GM23338 (cell line): Measurements from ENCODE around the gene RNF6. TPM values are rescaled to one million over a fixed set of nuclear protein-coding genes. Genes with fewer than 3 reads are reported as not detected.

ENCODE experiments used
- ATAC-seq: fragments of 200-7000 bp; cut with Tn5 transposase; 3 replicates; pipeline ENCODE4 v1.9.1; 2020
- DNase-seq: peaks from one replicate; pipeline ENCODE4 v3.0.0-alpha.2; 2015; ENCODE audit warnings: low spot score
- H2AFZ ChIP-seq: fragments of 200-600 bp; sonication (generic); 2 replicates; pipeline ENCODE4 v1.8.0; 2016; ENCODE audit warnings: antibody characterized with exemption, mild to moderate bottlenecking, moderate library complexity
- H3F3A ChIP-seq: fragments of 200-600 bp; sonication (generic); replicated peaks from 2 replicates; pipeline ENCODE4 v1.8.0; 2017; ENCODE audit warnings: antibody characterized with exemption, mixed run types, low read depth
- H3K27ac ChIP-seq: fragments of 200-600 bp; sonication (generic); 2 replicates; pipeline ENCODE4 v1.6.1; 2016; ENCODE audit warnings: low read depth
- H3K27me3 ChIP-seq: fragments of 200-600 bp; sonication (generic); 2 replicates; pipeline ENCODE4 v1.8.0; 2016; ENCODE audit warnings: mild to moderate bottlenecking, mixed run types, moderate library complexity; ENCODE audit not compliant: insufficient read depth
- H3K36me3 ChIP-seq: fragments of 200-600 bp; sonication (generic); 2 replicates; pipeline ENCODE4 v1.8.0; 2016; ENCODE audit warnings: mild to moderate bottlenecking; ENCODE audit not compliant: insufficient read depth
- H3K4me1 ChIP-seq: fragments of 200-600 bp; sonication (generic); 2 replicates; pipeline ENCODE4 v1.8.0; 2016; ENCODE audit warnings: mild to moderate bottlenecking, moderate library complexity; ENCODE audit not compliant: insufficient read depth
- H3K4me2 ChIP-seq: fragments of 200-600 bp; sonication (generic); 2 replicates; pipeline ENCODE4 v1.7.1; 2017; ENCODE audit warnings: mixed run types
- H3K4me3 ChIP-seq: fragments of 200-600 bp; sonication (generic); 2 replicates; pipeline ENCODE4 v1.6.1; 2016; ENCODE audit warnings: mixed run types
- H3K79me2 ChIP-seq: fragments of 200-600 bp; sonication (generic); replicated peaks from 2 replicates; pipeline ENCODE4 v1.8.0; 2017; ENCODE audit warnings: mild to moderate bottlenecking; ENCODE audit not compliant: insufficient read depth
- H3K9me2 ChIP-seq: fragments of 200-600 bp; sonication (generic); 2 replicates; pipeline ENCODE4 v1.8.0; 2017; ENCODE audit not compliant: insufficient read depth
- H4K20me1 ChIP-seq: fragments of 200-600 bp; sonication (generic); replicated peaks from 2 replicates; pipeline ENCODE4 v1.8.0; 2017; ENCODE audit warnings: mild to moderate bottlenecking; ENCODE audit not compliant: insufficient read depth
- H3K27ac Mint-ChIP-seq: 2 replicates; pipeline ENCODE4 v1.8.0; 2020; ENCODE audit warnings: inconsistent platforms, mild to moderate bottlenecking, moderate library complexity, mixed read lengths
- H3K27me3 Mint-ChIP-seq: 3 replicates; pipeline ENCODE4 v1.8.0; 2022; ENCODE audit warnings: low read depth, mild to moderate bottlenecking, moderate library complexity, mixed read lengths, inconsistent platforms; ENCODE audit not compliant: insufficient read depth, poor library complexity
- H3K36me3 Mint-ChIP-seq: 3 replicates; pipeline ENCODE4 v1.8.0; 2021; ENCODE audit warnings: low read depth, mild to moderate bottlenecking, inconsistent platforms, moderate library complexity, mixed read lengths
- H3K4me1 Mint-ChIP-seq: 3 replicates; pipeline ENCODE4 v1.8.0; 2020; ENCODE audit warnings: mild to moderate bottlenecking, inconsistent platforms, mixed read lengths
- H3K4me3 Mint-ChIP-seq: 3 replicates; pipeline ENCODE4 v1.8.0; 2021; ENCODE audit warnings: moderate library complexity, mild to moderate bottlenecking, inconsistent platforms, mixed read lengths
- H3K9me3 Mint-ChIP-seq: 3 replicates; pipeline ENCODE4 v1.8.0; 2020; ENCODE audit warnings: moderate library complexity, mild to moderate bottlenecking, inconsistent platforms, mixed read lengths
- CREB1 ChIP-seq: fragments of 250-450 bp; sonication (Bioruptor Pico); IDR thresholded peaks from 2 replicates; pipeline ENCODE4 v1.5.0; 2020; ENCODE audit warnings: low read depth, mild to moderate bottlenecking, moderate library complexity
- CTCF ChIP-seq, 2 experiments: fragments of 200-600 bp in 1 of 2; sonication (generic) in 1 of 2; conservative IDR thresholded peaks; 2 replicates each; pipeline versions ENCODE4 v1.5.1 to v1.6.1; 2016 to 2017; ENCODE audit warnings: antibody characterized with exemption in 2 of 2, low read depth in 2 of 2, mild to moderate bottlenecking in 2 of 2, moderate library complexity in 1 of 2
- ETS1 ChIP-seq: IDR thresholded peaks from 2 replicates; pipeline ENCODE4 v1.6.1; 2016; ENCODE audit warnings: antibody characterized with exemption
- EZH2 ChIP-seq: fragments of 200-600 bp; sonication (generic); IDR thresholded peaks from one replicate; pipeline ENCODE4 v1.8.0; 2017; ENCODE audit warnings: antibody characterized with exemption, mild to moderate bottlenecking, low read depth; ENCODE audit not compliant: unreplicated experiment
- EZH2phosphoT487 ChIP-seq: fragments of 200-600 bp; sonication (generic); IDR thresholded peaks from one replicate; pipeline ENCODE4 v1.8.1; 2018; ENCODE audit warnings: antibody characterized with exemption; ENCODE audit not compliant: unreplicated experiment
- POLR2AphosphoS5 ChIP-seq: IDR thresholded peaks from 2 replicates; pipeline ENCODE4 v1.6.1; 2016; ENCODE audit warnings: antibody characterized with exemption, low read depth
- REST ChIP-seq: IDR thresholded peaks from one replicate; pipeline ENCODE4 v1.6.1; 2018; ENCODE audit warnings: antibody characterized with exemption; ENCODE audit not compliant: unreplicated experiment
- STAT1 ChIP-seq: IDR thresholded peaks from one replicate; pipeline ENCODE4 v1.6.1; 2016; ENCODE audit warnings: antibody characterized with exemption; ENCODE audit not compliant: unreplicated experiment
- ZNF114 ChIP-seq: fragments of 250-450 bp; sonication (Bioruptor Pico); IDR thresholded peaks from 2 replicates; pipeline ENCODE4 v1.5.0; 2020; ENCODE audit warnings: mild to moderate bottlenecking, moderate library complexity
- ZNF331 ChIP-seq: fragments of 250-450 bp; sonication (Bioruptor Pico); IDR thresholded peaks from 2 replicates; pipeline ENCODE4 v1.5.0; 2020; ENCODE audit warnings: low read depth, mild to moderate bottlenecking, moderate library complexity
- polyA plus RNA-seq: library from polyadenylated mRNA; unstranded; fragments of >200 nt; fragmentation: Nextera tagmentation; extraction: Ambion mirVana; gene quantifications from 2 replicates; pipeline ENCODE4 v1.2.1, GENCODE V29; 2016
- total RNA-seq: library from RNA; depleted of rRNA; stranded (reverse); fragments of >200 nt; shearing (Covaris generic); gene quantifications from 2 replicates; pipeline ENCODE4 v1.2.3, GENCODE V29; 2014

The RNF6 gene
- total and polyA plus RNA-seq, 2 experiments from 2014 or later = 11.8 to 18.8 TPM

DNA sequence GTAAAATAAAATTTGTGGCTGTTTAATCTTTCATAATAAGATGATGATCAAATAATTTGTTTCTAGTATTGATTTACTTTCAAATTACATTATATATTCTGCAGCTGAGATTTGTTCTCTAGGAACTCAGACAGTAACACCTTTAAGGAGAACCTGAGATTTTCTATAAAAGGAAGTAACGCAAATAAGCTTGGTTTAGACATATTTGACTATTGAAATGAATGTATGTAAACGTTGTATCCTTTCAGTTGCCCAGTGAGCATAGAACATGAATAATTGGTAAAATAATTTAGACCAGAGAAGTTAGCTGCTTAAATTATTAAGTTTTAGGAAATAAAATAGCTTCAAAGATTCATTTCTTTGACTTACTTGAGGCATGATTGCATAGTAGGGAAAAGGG, 34.9 kb upstream of the RNF6 start (continued):
- TF ChIP-seq EZH2phosphoT487 (no peak), EZH2 (no peak), REST (no peak), CREB1 (CRISPR knock-in tag) (no peak), STAT1 (no peak)

- H3K4me1 ChIP-seq = peaks cover 19% of the 10 kb centered on the region
- no peaks in the 10 kb centered on the region for H3F3A ChIP-seq
- Mint-ChIP-seq H3K36me3 (no peaks in the 10 kb centered on the region), H3K9me3 (no peaks in the 10 kb centered on the region), H3K27ac (no peak overlapping the region), H3K4me3 (peak overlapping the region; percentile 88), H3K27me3 (peaks cover 5% of the 10 kb centered on the region), H3K4me1 (peaks cover 19% of the 10 kb centered on the region; the same call in 2 of the 3 replicates)
- no peak overlapping the region for H3K27ac ChIP-seq
- TF ChIP-seq ZNF114 (CRISPR knock-in tag) (no peak), CTCF (conservative IDR thresholded peaks at IDR 0.05; ENCODE audit: low read depth in 2 of 2) (peak in 1 of 2 experiments; percentile 22; a peak in 1 of 4 replicates)
- H3K27me3 ChIP-seq = no peaks in the 10 kb centered on the region
- H3K79me2 ChIP-seq = peaks cover 63% of the 10 kb centered on the region
- DNase-seq (no peak), ATAC-seq (no peak)
- H3K36me3 ChIP-seq = no peaks in the 10 kb centered on the region
- peaks cover 49% of the 10 kb centered on the region for H4K20me1 ChIP-seq
- no peak overlapping the region for H2AFZ ChIP-seq
- peak overlapping the region; percentile 91 for H3K4me2 ChIP-seq
- peak overlapping the region; percentile 96 for H3K4me3 ChIP-seq
- H3K9me2 ChIP-seq = no peaks in the 10 kb centered on the region
Measured at GRCh38 chr13:26255691-26256277, 33.7 kb upstream of the RNF6 start.

GRCh38 chr13:26255115-26255514, 33.0 kb upstream of the RNF6 start:
- Mint-ChIP-seq H3K36me3 (no peaks in the 10 kb centered on the region), H3K9me3 (no peaks in the 10 kb centered on the region), H3K4me3 (peak overlapping the region; percentile 88), H3K27me3 (peaks cover 5% of the 10 kb centered on the region), H3K27ac (peak overlapping the region; percentile 86; the same call in 1 of the 2 replicates), H3K4me1 (peaks cover 19% of the 10 kb centered on the region; the same call in 2 of the 3 replicates)
- H3K9me2 ChIP-seq = no peaks in the 10 kb centered on the region
- peaks cover 45% of the 10 kb centered on the region for H4K20me1 ChIP-seq
- no peaks in the 10 kb centered on the region for H3K36me3 ChIP-seq
- no peaks in the 10 kb centered on the region for H3F3A ChIP-seq
- no peak for ATAC-seq
- no peak for DNase-seq
- H3K4me1 ChIP-seq = peaks cover 19% of the 10 kb centered on the region
- peaks cover 56% of the 10 kb centered on the region for H3K79me2 ChIP-seq
- H3K4me3 ChIP-seq = peak overlapping the region; percentile 96
- peak overlapping the region; percentile 85 for H2AFZ ChIP-seq
- TF ChIP-seq CREB1 (CRISPR knock-in tag) (no peak), ZNF331 (CRISPR knock-in tag) (no peak), ETS1 (no peak), POLR2AphosphoS5 (no peak), EZH2 (no peak), REST (no peak)
- no peaks in the 10 kb centered on the region for H3K27me3 ChIP-seq
- peak overlapping the region; percentile 91 for H3K4me2 ChIP-seq
- no peak overlapping the region for H3K27ac ChIP-seq
